Uterus (tissue), 2 donors: ENCODE measurements around the gene METTL1.

ENCODE experiments used
- POLR2A ChIP-seq, 2 donors: fragments of 450-650 bp; IDR thresholded peaks; one replicate each; pipeline ENCODE4 v1.6.1; 2016; ENCODE audit warnings: antibody characterized with exemption in 2 of 2, mild to moderate bottlenecking in 1 of 2, moderate library complexity in 1 of 2
- TF ChIP-seq, protein P1 (sequence below), 4 experiments: fragments of 200-600 bp in 2 of 4; fragments of 450-650 bp in 2 of 4; sonication (generic) in 2 of 4; IDR thresholded peaks; one replicate each; pipeline ENCODE4 v1.5.1; 2016 to 2019; ENCODE audit warnings: antibody characterized with exemption in 4 of 4, mild to moderate bottlenecking in 2 of 4, moderate library complexity in 1 of 4

DNA sequence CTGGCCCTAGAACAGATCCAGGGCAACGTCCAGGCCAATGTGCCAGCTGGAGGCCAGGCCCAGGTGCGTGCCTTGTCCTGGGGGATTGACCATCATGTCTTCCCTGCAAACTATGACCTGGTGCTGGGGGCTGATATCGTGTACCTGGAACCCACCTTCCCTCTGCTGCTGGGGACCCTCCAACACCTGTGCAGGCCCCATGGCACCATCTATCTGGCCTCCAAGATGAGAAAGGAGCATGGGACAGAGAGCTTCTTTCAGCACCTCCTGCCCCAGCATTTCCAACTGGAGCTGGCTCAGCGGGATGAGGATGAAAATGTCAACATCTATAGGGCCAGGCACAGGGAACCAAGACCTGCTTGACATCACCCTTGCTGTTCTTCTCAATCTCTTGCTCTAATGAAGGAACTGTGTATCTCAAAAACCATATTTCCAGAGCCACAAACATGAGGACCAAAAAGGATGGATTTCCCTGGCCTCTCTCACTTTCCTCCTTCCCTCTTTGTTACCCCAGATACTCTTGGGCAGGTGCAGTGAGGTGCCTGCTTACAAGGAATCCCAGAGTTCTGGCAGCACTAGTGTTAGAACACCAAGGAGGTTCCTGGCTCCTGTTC lies 8.5 kb upstream of the METTL1 start:
- TF ChIP-seq, protein P1, sequence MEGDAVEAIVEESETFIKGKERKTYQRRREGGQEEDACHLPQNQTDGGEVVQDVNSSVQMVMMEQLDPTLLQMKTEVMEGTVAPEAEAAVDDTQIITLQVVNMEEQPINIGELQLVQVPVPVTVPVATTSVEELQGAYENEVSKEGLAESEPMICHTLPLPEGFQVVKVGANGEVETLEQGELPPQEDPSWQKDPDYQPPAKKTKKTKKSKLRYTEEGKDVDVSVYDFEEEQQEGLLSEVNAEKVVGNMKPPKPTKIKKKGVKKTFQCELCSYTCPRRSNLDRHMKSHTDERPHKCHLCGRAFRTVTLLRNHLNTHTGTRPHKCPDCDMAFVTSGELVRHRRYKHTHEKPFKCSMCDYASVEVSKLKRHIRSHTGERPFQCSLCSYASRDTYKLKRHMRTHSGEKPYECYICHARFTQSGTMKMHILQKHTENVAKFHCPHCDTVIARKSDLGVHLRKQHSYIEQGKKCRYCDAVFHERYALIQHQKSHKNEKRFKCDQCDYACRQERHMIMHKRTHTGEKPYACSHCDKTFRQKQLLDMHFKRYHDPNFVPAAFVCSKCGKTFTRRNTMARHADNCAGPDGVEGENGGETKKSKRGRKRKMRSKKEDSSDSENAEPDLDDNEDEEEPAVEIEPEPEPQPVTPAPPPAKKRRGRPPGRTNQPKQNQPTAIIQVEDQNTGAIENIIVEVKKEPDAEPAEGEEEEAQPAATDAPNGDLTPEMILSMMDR (IDR thresholded peaks at IDR 0.05) = no peak
- TF ChIP-seq POLR2A (IDR thresholded peaks at IDR 0.05) = no peak
